Upper lobe of left lung (tissue), 6 donors: Measurements from ENCODE around the gene NR2F1. TPM values are rescaled to one million over a fixed set of nuclear protein-coding genes. Genes with fewer than 3 reads are reported as not detected.
A peak's percentile ranks its signal among the peaks of the same experiment; 100 is the strongest.

Source experiments
- ATAC-seq, 2 donors: fragments of 200-7000 bp; cut with Tn5 transposase; one replicate each; pipeline ENCODE4 v1.9.1; 2022; ENCODE audit warnings: mild to moderate bottlenecking in 2 of 2, moderate library complexity in 2 of 2; ENCODE audit not compliant: low FRiP score in 2 of 2
- DNase-seq, 2 donors: peaks; one replicate each; pipeline ENCODE4 v3.0.0-alpha.2; 2019 to 2020
- H3K27ac ChIP-seq, 4 donors: fragments of 200-600 bp; sonication (generic); one replicate each; pipeline ENCODE4 v1.5.1; 2016 to 2019
- H3K27me3 ChIP-seq, 4 donors: fragments of 200-600 bp; sonication (generic); one replicate each; pipeline ENCODE4 v1.5.1; 2017 to 2019
- H3K36me3 ChIP-seq, 4 donors: fragments of 200-600 bp; sonication (generic); one replicate each; pipeline ENCODE4 v1.5.1; 2016 to 2019
- H3K4me1 ChIP-seq, 4 donors: fragments of 200-600 bp; sonication (generic); one replicate each; pipeline ENCODE4 v1.5.1; 2018 to 2019
- H3K4me3 ChIP-seq, 4 donors: fragments of 200-600 bp; sonication (generic); one replicate each; pipeline ENCODE4 v1.5.1; 2017 to 2019; ENCODE audit warnings: mild to moderate bottlenecking in 2 of 4, moderate library complexity in 1 of 4
- H3K9me3 ChIP-seq, 4 donors: fragments of 200-600 bp; sonication (generic); one replicate each; pipeline ENCODE4 v1.5.1; 2018 to 2019
- CTCF ChIP-seq, 6 experiments: fragments of 450-650 bp in 4 of 6; fragments of 200-600 bp in 2 of 6; sonication (generic) in 2 of 6; IDR thresholded peaks; one replicate each; pipeline ENCODE4 v1.5.1; 2016 to 2019; ENCODE audit warnings: antibody characterized with exemption in 6 of 6
- EP300 ChIP-seq, 4 donors: sonication (generic); formaldehyde crosslinking; IDR thresholded peaks; one replicate each; pipeline ENCODE4 v1.5.1; 2017; ENCODE audit warnings: antibody characterized with exemption in 4 of 4, control low read depth in 2 of 4
- POLR2A ChIP-seq, 4 donors: fragments of 450-650 bp; IDR thresholded peaks; one replicate each; pipeline ENCODE4 v1.5.1; 2016 to 2017; ENCODE audit warnings: antibody characterized with exemption in 4 of 4, mild to moderate bottlenecking in 2 of 4
- POLR2AphosphoS5 ChIP-seq, 2 donors: sonication (generic); formaldehyde crosslinking; IDR thresholded peaks; one replicate each; pipeline ENCODE4 v1.5.1; 2017; ENCODE audit warnings: antibody characterized with exemption in 2 of 2
- WGBS, 2 donors: methylation state at CpG; one replicate each; pipeline ENCODE4 v1.1.5; 2017 to 2018; 5-methylcytosine and 5-hydroxymethylcytosine counted together
- total RNA-seq, 6 donors: library from RNA; depleted of rRNA in 4 of 6; stranded (reverse); fragments of >200 nt in 4 of 6; gene quantifications; one replicate each; pipeline versions ENCODE4 v1.1.0 to v1.2.1, GENCODE V29; 2016 to 2021
- donor health status: DM: no; HTN: no; CAD: no; lungs with moderate emphysema.
- donor health status: DM: no; HTN: yes; CAD: no; lungs with severe emphysema.

NR2F1 gene
- total RNA-seq, 6 donors from 2014 or later: 8.9 to 70.3 (median 29.4) TPM

DNA sequence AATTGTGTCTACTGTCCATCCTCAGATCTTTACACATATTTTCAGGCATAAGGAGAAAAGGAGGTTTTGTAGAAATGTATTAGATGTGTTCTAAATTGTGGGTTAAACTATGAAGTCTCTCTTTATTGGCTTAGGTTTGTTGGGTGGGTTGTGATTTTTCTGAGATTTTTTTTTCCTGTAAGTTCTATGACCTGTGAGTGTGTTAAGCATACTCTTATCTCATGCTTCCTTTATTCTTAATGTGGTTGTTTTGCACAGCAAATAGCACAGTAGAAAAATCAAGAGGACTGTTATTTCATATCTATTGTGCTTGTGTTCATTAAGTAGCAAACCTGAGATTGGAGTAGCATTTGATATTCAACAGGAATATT, 23.3 kb downstream of the NR2F1 start:
- Histone ChIP-seq H3K36me3 (no peaks in the 10 kb centered on the region), H3K9me3 (no peaks in the 10 kb centered on the region), H3K27me3 (peaks cover 0 to 66% (median 23%) of the 10 kb centered on the region in 4 donors), H3K4me3 (no peak overlapping the region), H3K27ac (no peak overlapping the region), H3K4me1 (peaks cover 8 to 20% (median 11%) of the 10 kb centered on the region in 4 donors)
- ATAC-seq (no peak), DNase-seq (no peak)
- TF ChIP-seq CTCF (IDR thresholded peaks at IDR 0.05): no peak
- no peak for TF ChIP-seq EP300 (IDR thresholded peaks at IDR 0.05)
- TF ChIP-seq POLR2AphosphoS5 (IDR thresholded peaks at IDR 0.05): no peak
- no peak for TF ChIP-seq POLR2A (IDR thresholded peaks at IDR 0.05)

DNA sequence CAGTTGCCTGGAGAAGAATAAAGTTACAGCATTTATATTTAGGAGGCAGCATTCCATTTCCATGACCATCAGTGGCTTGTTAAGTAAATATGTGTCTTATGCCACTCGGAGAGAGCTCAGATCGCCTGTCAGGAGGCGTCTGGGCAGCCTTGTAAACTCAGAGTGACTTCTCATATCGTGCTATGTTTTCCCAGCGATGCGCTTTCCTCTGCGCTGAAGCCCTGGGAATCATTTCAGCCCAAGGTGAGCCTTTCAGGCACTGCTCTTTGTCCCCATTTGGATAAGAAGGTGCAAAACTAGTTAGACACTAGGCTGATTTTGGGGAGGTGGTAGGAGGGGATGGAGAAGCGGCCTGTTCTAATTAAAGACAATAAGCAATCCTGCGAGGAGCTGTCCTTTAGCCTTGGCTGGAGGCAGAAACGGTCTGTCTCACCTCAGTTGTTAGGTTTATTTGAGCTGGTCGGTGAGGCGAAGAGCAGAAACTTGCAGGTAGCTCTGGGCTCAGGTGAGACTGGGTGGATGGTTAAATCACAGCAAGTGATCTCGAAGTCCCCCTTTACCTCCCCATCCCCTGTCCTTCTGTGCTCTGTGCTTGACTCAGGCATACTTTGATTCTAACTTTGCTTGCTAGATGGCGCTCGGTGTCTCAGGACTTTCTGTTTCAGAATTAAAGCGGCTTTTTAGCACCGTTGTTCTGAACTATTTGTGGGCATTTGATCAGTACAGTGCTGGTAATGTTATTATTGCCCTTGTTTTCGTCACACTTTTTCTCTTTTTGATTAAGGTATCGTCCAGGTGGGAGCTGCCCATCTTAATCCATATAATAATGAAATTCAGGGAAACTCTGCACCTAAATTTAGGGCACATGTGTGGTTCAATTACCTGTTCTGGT, 24.6 kb downstream of the NR2F1 start:
- ATAC-seq (peak; percentile 53 to 70), DNase-seq (no peak)
- Histone ChIP-seq H3K4me3 (peak overlapping the region in 2 of 4 donors; percentile 9 to 13), H3K9me3 (no peaks in the 10 kb centered on the region), H3K27me3 (peaks cover 0 to 63% (median 24%) of the 10 kb centered on the region in 4 donors), H3K36me3 (no peaks in the 10 kb centered on the region), H3K4me1 (peaks cover 8 to 27% (median 13%) of the 10 kb centered on the region in 4 donors), H3K27ac (peak overlapping the region in 2 of 4 donors; percentile 19 to 28)
- TF ChIP-seq POLR2A (IDR thresholded peaks at IDR 0.05): no peak
- peak in 4 of 6 experiments; percentile 13 to 30 (median 23) for TF ChIP-seq CTCF (IDR thresholded peaks at IDR 0.05)
- 13 to 14% methylated on average over 19 of the region's 19 CpGs for WGBS, 2 donors

- Histone ChIP-seq H3K4me1 (peaks cover 8 to 28% (median 14%) of the 10 kb centered on the region in 4 donors), H3K4me3 (no peak overlapping the region), H3K27ac (no peak overlapping the region), H3K36me3 (no peaks in the 10 kb centered on the region), H3K27me3 (peaks cover 0 to 59% (median 22%) of the 10 kb centered on the region in 4 donors), H3K9me3 (no peaks in the 10 kb centered on the region)
- WGBS, 2 donors: 16 to 38% methylated on average over 4 of the region's 4 CpGs
- ATAC-seq: no peak
- TF ChIP-seq CTCF (IDR thresholded peaks at IDR 0.05): no peak
- no peak for TF ChIP-seq POLR2AphosphoS5 (IDR thresholded peaks at IDR 0.05)
- no peak for TF ChIP-seq POLR2A (IDR thresholded peaks at IDR 0.05)
- no peak for TF ChIP-seq EP300 (IDR thresholded peaks at IDR 0.05)
- no peak for DNase-seq
Observed at GRCh38 chr5:93608855-93609254, 25.8 kb downstream of the NR2F1 start.

DNA sequence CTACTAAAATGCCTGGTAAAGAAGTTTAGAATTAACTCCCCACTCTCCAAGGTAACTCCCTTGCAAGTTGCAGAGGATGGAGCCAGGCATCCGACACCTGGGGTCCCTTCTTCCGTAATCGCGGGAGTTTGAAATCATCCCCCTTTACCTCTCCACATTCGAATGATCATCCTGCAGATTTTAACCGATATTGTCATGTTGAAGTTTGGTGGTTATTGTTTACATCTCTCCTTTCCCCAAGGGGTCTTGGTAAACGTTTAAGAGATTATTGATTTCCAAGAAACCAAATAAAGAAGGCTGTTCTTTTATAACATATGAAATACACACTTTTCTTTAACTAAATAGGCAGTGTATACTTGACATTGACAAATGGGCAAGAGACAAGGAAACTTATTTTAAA, 26.7 kb downstream of the NR2F1 start:
- no peaks in the 10 kb centered on the region for H3K36me3 ChIP-seq
- no peak overlapping the region for H3K27ac ChIP-seq
- TF ChIP-seq POLR2A (IDR thresholded peaks at IDR 0.05) (no peak), CTCF (IDR thresholded peaks at IDR 0.05) (no peak), EP300 (IDR thresholded peaks at IDR 0.05) (no peak), POLR2AphosphoS5 (IDR thresholded peaks at IDR 0.05) (no peak)
- H3K4me1 ChIP-seq: peaks cover 8 to 20% (median 12%) of the 10 kb centered on the region in 4 donors
- no peak overlapping the region for H3K4me3 ChIP-seq
- ATAC-seq (no peak), DNase-seq (no peak)
- 16 to 51% methylated on average over 7 of the region's 7 CpGs for WGBS, 2 donors
- no peaks in the 10 kb centered on the region for H3K9me3 ChIP-seq
- peaks cover 0 to 58% (median 14%) of the 10 kb centered on the region in 4 donors for H3K27me3 ChIP-seq
